ENCODE data around the gene RMI2.

DNA sequence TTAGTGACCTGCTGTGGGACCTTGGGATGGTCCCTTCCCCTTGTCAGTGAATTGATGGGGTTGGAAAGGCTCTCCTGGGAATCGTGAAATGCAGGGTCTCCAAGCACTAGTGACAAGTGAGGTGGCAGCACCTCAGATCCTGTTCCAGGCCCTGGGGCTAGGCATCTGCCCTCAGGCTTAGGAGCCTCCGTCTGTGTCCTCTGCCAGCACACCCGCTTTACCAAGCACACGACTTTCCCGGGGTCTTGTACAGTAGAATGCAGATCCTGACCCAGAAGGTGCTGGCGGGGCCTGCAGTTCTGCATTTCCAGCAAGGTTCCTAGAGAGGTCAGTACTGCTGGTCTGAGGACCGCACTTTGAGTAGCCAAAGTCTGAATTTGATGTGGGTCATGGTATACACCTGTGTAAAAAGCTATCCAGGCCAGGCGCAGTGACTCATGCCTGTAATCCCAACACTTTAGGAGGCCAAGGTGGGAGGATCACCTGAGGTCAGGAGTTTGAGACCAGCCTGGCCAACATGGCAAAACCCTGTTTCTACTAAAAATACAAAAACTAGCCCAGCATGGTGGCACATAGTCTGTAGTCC is 30.9 kb upstream of the RMI2 start:
- no peak for TF ChIP-seq TARDBP (IDR thresholded peaks at IDR 0.05)
- no peak for TF ChIP-seq FOXA1 (IDR thresholded peaks at IDR 0.05)
- no peak for TF ChIP-seq FOXM1 (IDR thresholded peaks at IDR 0.05; ENCODE audit: borderline replicate concordance)
- TF ChIP-seq SP1 (IDR thresholded peaks at IDR 0.05) = no peak
- TF ChIP-seq NFRKB (IDR thresholded peaks at IDR 0.05) = no peak
- TF ChIP-seq BHLHE40 (IDR thresholded peaks at IDR 0.05; ENCODE audit: borderline replicate concordance) = no peak
- TF ChIP-seq SUZ12 (IDR thresholded peaks at IDR 0.05) = no peak
- TF ChIP-seq ARNT (IDR thresholded peaks at IDR 0.05) = no peak
- TF ChIP-seq LEF1 (IDR thresholded peaks at IDR 0.05; ENCODE audit: borderline replicate concordance) = no peak
- no peak for TF ChIP-seq L3MBTL2 (conservative IDR thresholded peaks at IDR 0.05)
- no peak for TF ChIP-seq HDGF (IDR thresholded peaks at IDR 0.05; ENCODE audit: borderline replicate concordance)
- TF ChIP-seq FOXK2 (IDR thresholded peaks at IDR 0.05) = no peak
- TF ChIP-seq, protein P1, sequence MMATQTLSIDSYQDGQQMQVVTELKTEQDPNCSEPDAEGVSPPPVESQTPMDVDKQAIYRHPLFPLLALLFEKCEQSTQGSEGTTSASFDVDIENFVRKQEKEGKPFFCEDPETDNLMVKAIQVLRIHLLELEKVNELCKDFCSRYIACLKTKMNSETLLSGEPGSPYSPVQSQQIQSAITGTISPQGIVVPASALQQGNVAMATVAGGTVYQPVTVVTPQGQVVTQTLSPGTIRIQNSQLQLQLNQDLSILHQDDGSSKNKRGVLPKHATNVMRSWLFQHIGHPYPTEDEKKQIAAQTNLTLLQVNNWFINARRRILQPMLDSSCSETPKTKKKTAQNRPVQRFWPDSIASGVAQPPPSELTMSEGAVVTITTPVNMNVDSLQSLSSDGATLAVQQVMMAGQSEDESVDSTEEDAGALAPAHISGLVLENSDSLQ (IDR thresholded peaks at IDR 0.05) = no peak

All from HEK293T (cell line).